Measurements from ENCODE around the gene PRR22. TPM values are rescaled to one million over a fixed set of nuclear protein-coding genes. Genes with fewer than 3 reads are reported as not detected.

PRR22 gene
- total RNA-seq, 2 donors from 2014 or later: 2.3 TPM

DNA sequence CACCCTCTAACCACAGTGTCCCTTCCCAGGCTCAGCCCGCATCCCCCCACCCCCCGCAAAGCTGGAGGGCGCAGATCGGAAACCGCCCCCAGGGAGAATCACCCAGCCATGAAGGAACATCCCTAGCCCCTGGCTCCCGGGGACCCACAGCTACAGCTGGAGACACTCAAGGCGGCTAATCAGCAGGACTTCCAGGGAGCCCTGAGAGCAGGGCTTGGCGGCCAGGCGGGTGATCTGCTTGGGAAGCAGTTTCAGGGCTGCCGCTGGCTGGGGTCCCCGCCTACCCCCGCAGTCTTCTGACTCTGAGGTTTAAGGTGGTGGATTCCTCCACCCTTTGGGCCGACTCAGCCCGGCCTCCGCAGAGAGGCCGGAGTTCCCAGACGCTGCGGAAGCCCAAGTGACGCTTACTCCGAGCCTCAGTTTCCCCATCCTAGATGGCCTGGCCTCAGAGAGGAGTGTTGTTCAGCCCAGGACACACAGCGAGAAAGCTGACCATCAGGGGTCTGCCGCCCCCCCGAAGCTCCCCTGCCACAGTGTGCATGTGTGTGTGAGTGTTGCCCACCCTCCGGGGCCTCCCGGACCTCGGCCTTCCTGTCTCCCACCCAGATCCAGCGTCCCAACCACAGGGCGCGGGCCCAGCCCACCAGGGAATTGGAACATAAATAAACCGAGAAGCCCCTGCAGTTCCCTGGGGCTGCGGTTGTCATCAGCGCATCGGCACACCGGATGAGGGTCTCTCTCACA lies 45.2 kb upstream of the PRR22 start:
- Histone ChIP-seq H3K9me3 (no peaks in the 10 kb centered on the region), H3K27me3 (no peaks in the 10 kb centered on the region), H3K4me3 (no peak overlapping the region), H3K36me3 (replicated peaks in 1 of 2; ENCODE audit: insufficient read depth in 1 of 2, low read depth in 2 of 2) (no peaks in the 10 kb centered on the region), H3K4me1 (peaks cover 31% of the 10 kb centered on the region), H3K27ac (peak overlapping the region in 3 of 4 donors; percentile 14 to 83 (median 75))
- intact Hi-C loops (cut with DNase I): no loop called here
- ATAC-seq (no peak), DNase-seq (no peak)
- 66 to 79% methylated on average over 15 to 34 of the region's 34 CpGs for WGBS, 2 donors
- TF ChIP-seq, protein P1, sequence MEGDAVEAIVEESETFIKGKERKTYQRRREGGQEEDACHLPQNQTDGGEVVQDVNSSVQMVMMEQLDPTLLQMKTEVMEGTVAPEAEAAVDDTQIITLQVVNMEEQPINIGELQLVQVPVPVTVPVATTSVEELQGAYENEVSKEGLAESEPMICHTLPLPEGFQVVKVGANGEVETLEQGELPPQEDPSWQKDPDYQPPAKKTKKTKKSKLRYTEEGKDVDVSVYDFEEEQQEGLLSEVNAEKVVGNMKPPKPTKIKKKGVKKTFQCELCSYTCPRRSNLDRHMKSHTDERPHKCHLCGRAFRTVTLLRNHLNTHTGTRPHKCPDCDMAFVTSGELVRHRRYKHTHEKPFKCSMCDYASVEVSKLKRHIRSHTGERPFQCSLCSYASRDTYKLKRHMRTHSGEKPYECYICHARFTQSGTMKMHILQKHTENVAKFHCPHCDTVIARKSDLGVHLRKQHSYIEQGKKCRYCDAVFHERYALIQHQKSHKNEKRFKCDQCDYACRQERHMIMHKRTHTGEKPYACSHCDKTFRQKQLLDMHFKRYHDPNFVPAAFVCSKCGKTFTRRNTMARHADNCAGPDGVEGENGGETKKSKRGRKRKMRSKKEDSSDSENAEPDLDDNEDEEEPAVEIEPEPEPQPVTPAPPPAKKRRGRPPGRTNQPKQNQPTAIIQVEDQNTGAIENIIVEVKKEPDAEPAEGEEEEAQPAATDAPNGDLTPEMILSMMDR (IDR thresholded peaks at IDR 0.05): no peak
- TF ChIP-seq POLR2A (IDR thresholded peaks at IDR 0.05): no peak

DNA sequence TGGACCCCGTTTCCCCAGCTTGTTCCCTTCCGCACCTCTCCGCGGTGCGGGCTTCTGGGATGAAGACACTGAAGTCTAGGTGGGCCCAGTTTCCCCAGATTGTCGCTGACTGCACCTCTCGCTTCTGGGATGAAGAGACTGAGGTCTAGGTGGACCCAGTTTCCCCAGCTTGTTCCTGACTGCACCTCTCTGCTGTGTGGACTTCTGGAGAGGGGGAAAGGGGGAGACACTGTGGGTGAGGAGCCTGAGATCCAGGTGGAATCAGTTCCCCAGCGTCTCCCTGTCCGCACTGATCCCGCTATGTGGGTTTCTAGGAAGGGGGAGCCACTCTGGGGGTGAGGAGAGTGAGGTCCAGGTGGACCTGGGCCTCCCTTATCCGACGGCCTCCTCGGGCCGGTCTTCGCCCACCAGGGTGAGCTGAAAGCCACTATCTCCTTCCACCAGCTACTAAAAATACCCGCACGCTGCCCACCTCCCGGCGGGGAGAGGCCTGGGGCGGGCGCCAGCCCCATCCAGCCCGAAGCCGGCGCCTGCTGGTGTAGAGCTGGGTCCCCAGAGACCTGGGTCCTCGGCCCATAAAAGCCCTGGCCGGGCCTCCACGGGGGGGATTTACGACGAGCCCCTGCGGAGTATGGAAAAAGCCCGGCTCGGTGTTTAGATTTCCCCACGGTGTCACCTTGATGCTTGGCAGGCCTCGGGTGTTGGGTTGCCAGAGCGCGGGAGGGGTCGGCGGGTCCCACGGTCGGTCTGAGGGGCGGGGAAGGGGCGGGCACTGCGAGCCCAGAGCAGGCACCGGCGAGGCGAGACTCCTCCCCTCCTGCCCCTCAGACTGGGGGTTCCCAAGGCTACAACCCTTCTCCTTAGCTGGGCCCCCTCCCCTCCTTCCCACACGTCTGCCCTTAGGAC lies 44.4 kb upstream of the PRR22 start:
- Histone ChIP-seq H3K36me3 (replicated peaks in 1 of 2; ENCODE audit: insufficient read depth in 1 of 2, low read depth in 2 of 2) (no peaks in the 10 kb centered on the region), H3K27ac (peak overlapping the region in 3 of 4 donors; percentile 54 to 83 (median 75)), H3K4me1 (peaks cover 31% of the 10 kb centered on the region), H3K9me3 (no peaks in the 10 kb centered on the region), H3K27me3 (no peaks in the 10 kb centered on the region), H3K4me3 (no peak overlapping the region)
- ATAC-seq (no peak), DNase-seq (peak in 3 of 4 donors; percentile 49 to 64 (median 50))
- 20 to 39% methylated on average over 5 to 39 of the region's 47 CpGs for WGBS, 2 donors
- intact Hi-C loops (cut with DNase I): no loop called here
- TF ChIP-seq, protein P1 (IDR thresholded peaks at IDR 0.05): no peak
- no peak for TF ChIP-seq POLR2A (IDR thresholded peaks at IDR 0.05)

DNA sequence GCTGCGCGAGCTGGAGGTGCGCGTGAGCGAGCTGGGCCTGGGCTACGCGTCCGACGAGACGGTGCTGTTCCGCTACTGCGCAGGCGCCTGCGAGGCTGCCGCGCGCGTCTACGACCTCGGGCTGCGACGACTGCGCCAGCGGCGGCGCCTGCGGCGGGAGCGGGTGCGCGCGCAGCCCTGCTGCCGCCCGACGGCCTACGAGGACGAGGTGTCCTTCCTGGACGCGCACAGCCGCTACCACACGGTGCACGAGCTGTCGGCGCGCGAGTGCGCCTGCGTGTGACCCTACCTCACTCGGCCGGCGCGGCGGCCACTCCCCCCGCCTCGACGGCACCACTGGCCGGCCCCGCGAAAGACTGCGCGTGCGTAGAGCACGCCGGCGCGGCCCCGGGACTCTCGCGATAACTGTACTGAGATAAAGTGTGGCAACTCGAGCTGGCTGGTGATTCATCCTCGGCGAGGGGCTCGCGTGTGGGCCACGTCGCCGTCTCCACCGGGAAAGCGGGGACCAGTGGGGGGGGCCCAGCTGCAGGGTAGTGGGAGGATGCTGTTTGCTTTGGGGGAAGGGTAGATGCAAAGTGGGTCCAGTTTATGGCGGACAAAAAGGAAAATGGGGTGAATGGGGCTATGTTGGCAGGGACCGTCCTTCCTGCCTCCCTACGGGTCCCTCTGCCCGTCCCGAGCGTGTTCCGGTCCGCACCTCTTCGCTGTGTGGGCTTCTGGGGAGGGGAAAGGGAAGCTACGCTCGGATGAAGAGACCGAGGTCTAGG lies 43.5 kb upstream of the PRR22 start:
- peak; percentile 65 to 84 (median 81) for TF ChIP-seq POLR2A (IDR thresholded peaks at IDR 0.05)
- TF ChIP-seq, protein P1 (IDR thresholded peaks at IDR 0.05): no peak
- intact Hi-C loops (cut with DNase I): no loop called here
- no peaks in the 10 kb centered on the region for H3K36me3 ChIP-seq (replicated peaks in 1 of 2; ENCODE audit: insufficient read depth in 1 of 2, low read depth in 2 of 2)
- H3K4me1 ChIP-seq: peaks cover 31% of the 10 kb centered on the region
- H3K4me3 ChIP-seq: no peak overlapping the region
- DNase-seq (peak; percentile 85 to 91 (median 88)), ATAC-seq (peak; percentile 76)
- no peaks in the 10 kb centered on the region for H3K27me3 ChIP-seq
- H3K27ac ChIP-seq: peak overlapping the region in 3 of 4 donors; percentile 54 to 83 (median 75)
- WGBS, 2 donors: 20 to 41% methylated on average over 45 to 60 of the region's 91 CpGs
- no peaks in the 10 kb centered on the region for H3K9me3 ChIP-seq

DNA sequence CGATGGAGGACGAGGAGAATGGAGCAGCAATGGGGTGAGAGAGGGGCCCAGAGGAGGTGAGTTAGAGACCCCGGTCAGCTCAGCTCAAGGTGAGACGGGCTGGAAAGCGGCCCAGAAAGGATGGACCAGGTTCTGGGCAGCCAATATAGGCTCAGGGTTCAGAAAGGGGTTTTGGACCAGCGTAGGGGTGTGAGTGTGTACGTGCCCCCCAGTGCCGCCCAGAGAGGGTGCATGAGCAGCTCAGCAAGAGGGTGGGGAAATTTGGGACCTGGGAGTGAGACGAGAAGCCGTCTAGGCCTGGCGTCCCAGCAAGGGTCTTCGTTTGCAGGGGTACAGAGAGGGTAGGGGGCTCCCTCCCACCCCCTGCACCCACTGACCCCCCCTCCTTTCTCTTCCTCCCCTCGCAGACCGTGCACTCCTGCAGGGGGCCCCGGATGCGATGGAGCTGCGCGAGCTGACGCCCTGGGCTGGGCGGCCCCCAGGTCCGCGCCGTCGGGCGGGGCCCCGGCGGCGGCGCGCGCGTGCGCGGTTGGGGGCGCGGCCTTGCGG lies 42.9 kb upstream of the PRR22 start:
- ATAC-seq (no peak), DNase-seq (no peak)
- 39 to 63% methylated on average over 10 to 19 of the region's 37 CpGs for WGBS, 2 donors
- no peak for TF ChIP-seq POLR2A (IDR thresholded peaks at IDR 0.05)
- TF ChIP-seq, protein P1 (IDR thresholded peaks at IDR 0.05): no peak
- intact Hi-C loops (cut with DNase I): no loop called here
- no peaks in the 10 kb centered on the region for H3K9me3 ChIP-seq
- peaks cover 33% of the 10 kb centered on the region for H3K4me1 ChIP-seq
- H3K27me3 ChIP-seq: no peaks in the 10 kb centered on the region
- H3K4me3 ChIP-seq: no peak overlapping the region
- peak overlapping the region; percentile 28 to 83 (median 62) for H3K27ac ChIP-seq
- no peaks in the 10 kb centered on the region for H3K36me3 ChIP-seq (replicated peaks in 1 of 2; ENCODE audit: insufficient read depth in 1 of 2, low read depth in 2 of 2)
